Adrenal gland (tissue), 5 donors: Measurements from ENCODE around the gene HEATR5A.

ENCODE experiments used
- POLR2A ChIP-seq, 2 donors: fragments of 450-650 bp; IDR thresholded peaks; one replicate each; pipeline ENCODE4 v1.6.1; 2017; ENCODE audit warnings: antibody characterized with exemption in 2 of 2, mild to moderate bottlenecking in 2 of 2, moderate library complexity in 1 of 2
- TF ChIP-seq, protein P1 (sequence below), 6 experiments: fragments of 450-650 bp in 4 of 6; fragments of 200-600 bp in 2 of 6; sonication (generic) in 1 of 6; IDR thresholded peaks; 1 replicate in 5 of 6; 2 replicates in 1 of 6; pipeline versions ENCODE4 v1.5.1 to v1.8.0; 2016 to 2021; ENCODE audit warnings: antibody characterized with exemption in 6 of 6, mild to moderate bottlenecking in 2 of 6, moderate library complexity in 1 of 6
- donor health status: DM: no; HTN: no; CAD: no.

DNA sequence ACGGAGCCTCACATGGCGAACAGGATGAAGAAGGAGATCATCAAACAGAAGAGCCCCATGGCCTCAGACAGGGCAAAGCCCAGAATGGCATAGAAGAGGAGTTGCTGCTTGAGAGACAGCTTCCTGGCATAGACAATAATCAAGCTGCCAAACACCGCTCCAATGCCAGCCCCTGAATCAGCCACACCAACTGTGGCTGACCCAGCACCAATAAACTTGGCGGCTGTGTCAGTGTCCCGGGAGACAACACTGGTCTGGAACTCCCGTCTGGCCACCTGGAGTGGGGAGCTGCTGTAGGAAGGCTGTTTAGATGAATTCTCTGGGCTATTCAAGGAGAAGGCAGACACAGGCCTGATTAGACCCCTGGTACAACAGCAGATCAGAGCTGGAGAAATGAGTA lies 100.1 kb downstream of the HEATR5A start:
- no peak for TF ChIP-seq POLR2A (IDR thresholded peaks at IDR 0.05)
- TF ChIP-seq, protein P1, sequence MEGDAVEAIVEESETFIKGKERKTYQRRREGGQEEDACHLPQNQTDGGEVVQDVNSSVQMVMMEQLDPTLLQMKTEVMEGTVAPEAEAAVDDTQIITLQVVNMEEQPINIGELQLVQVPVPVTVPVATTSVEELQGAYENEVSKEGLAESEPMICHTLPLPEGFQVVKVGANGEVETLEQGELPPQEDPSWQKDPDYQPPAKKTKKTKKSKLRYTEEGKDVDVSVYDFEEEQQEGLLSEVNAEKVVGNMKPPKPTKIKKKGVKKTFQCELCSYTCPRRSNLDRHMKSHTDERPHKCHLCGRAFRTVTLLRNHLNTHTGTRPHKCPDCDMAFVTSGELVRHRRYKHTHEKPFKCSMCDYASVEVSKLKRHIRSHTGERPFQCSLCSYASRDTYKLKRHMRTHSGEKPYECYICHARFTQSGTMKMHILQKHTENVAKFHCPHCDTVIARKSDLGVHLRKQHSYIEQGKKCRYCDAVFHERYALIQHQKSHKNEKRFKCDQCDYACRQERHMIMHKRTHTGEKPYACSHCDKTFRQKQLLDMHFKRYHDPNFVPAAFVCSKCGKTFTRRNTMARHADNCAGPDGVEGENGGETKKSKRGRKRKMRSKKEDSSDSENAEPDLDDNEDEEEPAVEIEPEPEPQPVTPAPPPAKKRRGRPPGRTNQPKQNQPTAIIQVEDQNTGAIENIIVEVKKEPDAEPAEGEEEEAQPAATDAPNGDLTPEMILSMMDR (IDR thresholded peaks at IDR 0.05), result no peak
